ENCODE data around the gene SENP5.

GRCh38 chr3:196868297-196868661 is 559 bp downstream of the SENP5 start:
- TF ChIP-seq FOSL1 (IDR thresholded peaks at IDR 0.05; ENCODE audit: low read depth): no peak
- no peak for TF ChIP-seq CTCF (IDR thresholded peaks at IDR 0.05 in 2 of 3, conservative IDR thresholded peaks at IDR 0.05 in 1 of 3; ENCODE audit: borderline replicate concordance in 1 of 3, insufficient read depth in 1 of 3, low read depth in 2 of 3, low read length in 2 of 3)
- no peak for TF ChIP-seq POLR2AphosphoS5 (IDR thresholded peaks at IDR 0.05; ENCODE audit: low read depth, low read length)
- no peak for TF ChIP-seq POLR2A (IDR thresholded peaks at IDR 0.05; ENCODE audit: borderline replicate concordance, extremely low read depth, insufficient read depth, insufficient read length)
- TF ChIP-seq EGR1 (IDR thresholded peaks at IDR 0.05; ENCODE audit: low read depth): no peak
- TF ChIP-seq ATF3 (IDR thresholded peaks at IDR 0.05): no peak

Data from HCT116 (cell line).